ENCODE results near the gene PPP2R2C. TPM values are rescaled to one million over a fixed set of nuclear protein-coding genes. Genes with fewer than 3 reads are reported as not detected.

The PPP2R2C gene
- total RNA-seq, 6 experiments from 2014 or later: 0.14 to 0.25 (median 0.23) TPM; not detected in 2

DNA sequence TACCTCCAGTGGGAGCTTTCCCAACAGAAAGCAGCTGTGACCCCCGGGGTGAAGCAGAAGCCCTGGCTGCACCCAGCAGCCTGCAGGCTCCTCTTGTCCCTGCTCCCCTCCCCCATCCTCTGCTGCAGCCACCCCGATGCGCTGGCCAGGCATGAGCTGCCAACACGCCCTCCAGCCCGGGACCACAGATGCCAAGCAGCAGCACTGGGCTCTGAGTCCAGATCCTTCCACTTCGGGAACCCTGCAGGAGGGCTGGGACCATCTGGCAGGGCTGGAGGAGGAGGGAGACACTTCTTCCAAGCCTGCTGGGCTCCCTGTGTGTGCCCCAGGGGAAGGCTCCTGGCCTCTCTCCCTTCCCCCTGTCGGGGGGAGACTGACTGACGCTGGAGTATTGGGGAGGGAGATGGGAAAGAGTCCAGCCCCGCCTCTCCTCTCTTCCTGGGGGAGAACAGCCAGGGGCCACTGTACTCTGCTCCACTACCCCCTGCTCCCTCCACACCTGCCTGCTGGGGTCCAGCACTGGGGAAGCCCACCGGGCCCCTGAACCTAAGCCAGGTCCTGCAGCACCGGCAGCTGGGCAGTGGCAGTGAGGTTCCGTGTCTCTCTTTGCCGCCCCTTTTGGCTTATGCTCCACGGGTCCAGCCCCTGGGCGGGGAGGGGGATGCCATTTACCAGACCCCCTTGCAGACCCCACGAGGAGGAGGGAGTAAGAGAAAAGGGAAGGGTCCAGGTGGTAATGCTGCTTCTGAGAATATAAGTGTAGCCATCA, 55.7 kb downstream of the PPP2R2C start:
- Mint-ChIP-seq H3K36me3 (ENCODE audit: low read depth) (no peaks in the 10 kb centered on the region), H3K9me3 (no peaks in the 10 kb centered on the region), H3K27me3 (ENCODE audit: insufficient read depth) (peaks cover 24% of the 10 kb centered on the region), H3K27ac (no peak overlapping the region), H3K4me1 (ENCODE audit: low read depth) (no peaks in the 10 kb centered on the region), H3K4me3 (no peak overlapping the region)
- TF ChIP-seq, protein P1, sequence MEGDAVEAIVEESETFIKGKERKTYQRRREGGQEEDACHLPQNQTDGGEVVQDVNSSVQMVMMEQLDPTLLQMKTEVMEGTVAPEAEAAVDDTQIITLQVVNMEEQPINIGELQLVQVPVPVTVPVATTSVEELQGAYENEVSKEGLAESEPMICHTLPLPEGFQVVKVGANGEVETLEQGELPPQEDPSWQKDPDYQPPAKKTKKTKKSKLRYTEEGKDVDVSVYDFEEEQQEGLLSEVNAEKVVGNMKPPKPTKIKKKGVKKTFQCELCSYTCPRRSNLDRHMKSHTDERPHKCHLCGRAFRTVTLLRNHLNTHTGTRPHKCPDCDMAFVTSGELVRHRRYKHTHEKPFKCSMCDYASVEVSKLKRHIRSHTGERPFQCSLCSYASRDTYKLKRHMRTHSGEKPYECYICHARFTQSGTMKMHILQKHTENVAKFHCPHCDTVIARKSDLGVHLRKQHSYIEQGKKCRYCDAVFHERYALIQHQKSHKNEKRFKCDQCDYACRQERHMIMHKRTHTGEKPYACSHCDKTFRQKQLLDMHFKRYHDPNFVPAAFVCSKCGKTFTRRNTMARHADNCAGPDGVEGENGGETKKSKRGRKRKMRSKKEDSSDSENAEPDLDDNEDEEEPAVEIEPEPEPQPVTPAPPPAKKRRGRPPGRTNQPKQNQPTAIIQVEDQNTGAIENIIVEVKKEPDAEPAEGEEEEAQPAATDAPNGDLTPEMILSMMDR (IDR thresholded peaks at IDR 0.05): no peak
- DNase-seq: no peak

DNA sequence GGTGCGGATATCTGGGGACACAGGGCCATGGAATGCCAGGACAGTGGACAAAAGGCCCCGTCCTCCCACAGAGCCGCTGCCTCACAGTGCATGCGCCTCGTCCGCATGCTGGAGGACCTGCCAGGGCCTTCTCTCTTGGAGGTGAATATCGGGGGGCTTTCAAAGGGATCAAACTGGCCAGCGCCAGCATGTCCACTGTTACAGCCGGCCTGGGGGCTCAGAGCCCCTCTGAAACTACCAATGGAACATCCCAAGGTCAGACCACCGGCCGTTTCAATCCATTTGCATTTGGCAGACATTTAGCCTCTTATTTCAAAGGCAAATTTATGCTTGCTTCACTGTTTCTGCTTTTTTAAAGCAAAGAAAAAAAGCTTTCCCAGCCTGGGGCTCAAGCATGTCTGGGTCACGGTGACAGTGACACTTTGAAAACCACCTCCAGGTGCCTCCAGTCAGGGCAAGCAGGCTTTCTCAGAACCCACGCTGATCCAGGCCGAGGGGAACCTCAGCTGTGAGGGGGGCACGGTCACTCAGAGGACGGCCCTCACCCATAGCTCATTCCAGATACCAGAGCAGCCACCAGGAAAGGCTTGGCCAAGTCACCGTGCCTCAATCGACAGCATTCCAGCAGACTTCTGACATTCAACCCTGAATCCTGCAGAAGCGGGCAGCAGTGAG, 57.2 kb downstream of the PPP2R2C start:
- no peaks in the 10 kb centered on the region for H3K36me3 Mint-ChIP-seq (ENCODE audit: low read depth)
- no peak for DNase-seq
- no peaks in the 10 kb centered on the region for H3K4me1 Mint-ChIP-seq (ENCODE audit: low read depth)
- H3K27me3 Mint-ChIP-seq (ENCODE audit: insufficient read depth): peaks cover 23% of the 10 kb centered on the region
- no peak overlapping the region for H3K27ac Mint-ChIP-seq
- no peaks in the 10 kb centered on the region for H3K9me3 Mint-ChIP-seq
- TF ChIP-seq, protein P1 (IDR thresholded peaks at IDR 0.05): no peak
- H3K4me3 Mint-ChIP-seq: no peak overlapping the region

DNA sequence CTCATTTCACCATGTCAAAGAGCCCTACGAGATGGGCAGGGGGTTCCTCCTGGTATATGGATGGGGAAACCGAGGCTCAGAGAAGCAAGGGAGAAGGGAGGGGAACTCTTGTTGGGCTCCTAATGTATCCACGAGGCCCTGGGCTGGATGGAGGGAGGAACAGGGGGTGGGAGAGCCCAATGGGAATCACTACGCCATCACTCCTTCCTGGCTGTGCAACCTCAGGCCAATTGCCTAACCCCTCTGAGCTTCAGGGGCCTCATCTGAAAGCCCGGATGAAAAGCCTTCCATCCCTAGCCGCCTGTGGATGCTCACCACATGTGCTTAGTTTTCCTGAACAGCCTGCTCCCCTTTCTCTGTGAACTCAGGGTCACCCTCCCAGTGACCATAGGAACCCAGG, 57.8 kb downstream of the PPP2R2C start:
- Mint-ChIP-seq H3K36me3 (ENCODE audit: low read depth) (no peaks in the 10 kb centered on the region), H3K27ac (no peak overlapping the region), H3K27me3 (ENCODE audit: insufficient read depth) (peaks cover 23% of the 10 kb centered on the region), H3K4me1 (ENCODE audit: low read depth) (no peaks in the 10 kb centered on the region), H3K9me3 (no peaks in the 10 kb centered on the region), H3K4me3 (no peak overlapping the region)
- no peak for DNase-seq
- TF ChIP-seq, protein P1 (IDR thresholded peaks at IDR 0.05): no peak

DNA sequence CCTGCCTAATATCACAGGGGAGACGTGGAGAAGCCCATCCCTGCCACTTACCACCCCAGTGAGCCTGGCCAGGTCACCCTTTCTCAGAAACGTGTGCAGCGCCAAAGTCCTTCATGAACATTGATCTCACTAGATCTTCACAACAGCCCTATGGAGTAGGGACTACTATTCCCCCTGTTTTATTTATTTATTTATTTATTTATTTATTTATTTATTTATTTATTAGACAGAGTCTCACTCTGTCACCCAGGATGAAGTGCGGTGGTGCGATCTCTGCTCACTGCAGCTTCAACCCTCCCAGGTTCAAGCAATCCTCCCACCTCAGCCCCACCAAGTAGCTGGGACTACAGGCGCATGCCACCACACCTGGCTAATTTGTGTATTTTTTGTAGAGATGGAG, 61.8 kb downstream of the PPP2R2C start:
- no peak for DNase-seq
- TF ChIP-seq, protein P1 (IDR thresholded peaks at IDR 0.05): no peak
- no peaks in the 10 kb centered on the region for H3K4me1 Mint-ChIP-seq (ENCODE audit: low read depth)
- no peak overlapping the region for H3K27ac Mint-ChIP-seq
- H3K9me3 Mint-ChIP-seq: no peaks in the 10 kb centered on the region
- H3K36me3 Mint-ChIP-seq (ENCODE audit: low read depth): no peaks in the 10 kb centered on the region
- no peak overlapping the region for H3K4me3 Mint-ChIP-seq
- H3K27me3 Mint-ChIP-seq (ENCODE audit: insufficient read depth): peaks cover 25% of the 10 kb centered on the region

DNA sequence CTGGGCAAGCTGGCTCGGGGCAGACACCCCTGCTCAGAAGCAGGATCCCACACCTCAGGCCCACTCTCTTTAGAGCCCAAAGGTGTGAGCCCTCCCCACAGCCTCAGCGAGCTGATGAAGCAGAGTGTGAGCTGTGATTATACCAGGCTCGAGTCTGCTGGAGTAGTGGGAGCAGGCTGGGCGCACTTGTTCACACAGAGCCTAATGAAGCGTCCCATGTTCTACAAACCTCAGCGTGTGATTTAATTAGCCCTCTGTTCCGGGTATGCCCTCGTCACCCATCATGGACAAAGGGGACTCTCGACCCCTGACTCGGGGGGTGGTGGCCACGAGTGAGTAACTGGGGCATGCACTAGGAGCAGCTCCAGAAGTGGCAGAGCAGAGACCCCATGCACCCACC, 62.3 kb downstream of the PPP2R2C start:
- Mint-ChIP-seq H3K27ac (no peak overlapping the region), H3K4me3 (no peak overlapping the region), H3K27me3 (ENCODE audit: insufficient read depth) (peaks cover 24% of the 10 kb centered on the region), H3K36me3 (ENCODE audit: low read depth) (no peaks in the 10 kb centered on the region), H3K4me1 (ENCODE audit: low read depth) (no peaks in the 10 kb centered on the region), H3K9me3 (no peaks in the 10 kb centered on the region)
- DNase-seq: no peak
- TF ChIP-seq, protein P1 (IDR thresholded peaks at IDR 0.05): no peak

Measured in HFFc6 (cell line).